GM20431 (cell line): ENCODE data around the gene CELF1.

Experiments used
- in situ Hi-C: fragments of 300-500 bp; cut with MseI, MboI; formaldehyde crosslinking; loops from one replicate; pipeline ENCODE4 v1.15.0; 2020; ENCODE audit warnings: low sequenced_read_pairs; ENCODE audit not compliant: unreplicated experiment

CELF1 gene

GRCh38 chr11:47514825-47515647, 37.9 kb downstream of the CELF1 start:
- in situ Hi-C loops = no loop called here

- in situ Hi-C loops = no loop called here
Observed at GRCh38 chr11:47512701-47513100, 40.2 kb downstream of the CELF1 start.

GRCh38 chr11:47511917-47512316, 41.0 kb downstream of the CELF1 start:
- in situ Hi-C loops = no loop called here

- in situ Hi-C loops = no loop called here
Observed at GRCh38 chr11:47510209-47510608, 42.7 kb downstream of the CELF1 start.

- in situ Hi-C loops = no loop called here
Observed at GRCh38 chr11:47509077-47509536, 43.8 kb downstream of the CELF1 start.

GRCh38 chr11:47508240-47508957, 44.5 kb downstream of the CELF1 start:
- in situ Hi-C loops = no loop called here

GRCh38 chr11:47507563-47508239, 45.2 kb downstream of the CELF1 start:
- in situ Hi-C loops = no loop called here

GRCh38 chr11:47506795-47507562, 46.0 kb downstream of the CELF1 start:
- in situ Hi-C loops = no loop called here

GRCh38 chr11:47506373-47506772, 46.6 kb downstream of the CELF1 start:
- in situ Hi-C loops = no loop called here

- in situ Hi-C loops = no loop called here
Observed at GRCh38 chr11:47504910-47505309, 48.0 kb downstream of the CELF1 start.

- in situ Hi-C loops = no loop called here
Observed at GRCh38 chr11:47503227-47503626, 49.7 kb downstream of the CELF1 start.

- in situ Hi-C loops = no loop called here
Observed at GRCh38 chr11:47502767-47503166, 50.2 kb downstream of the CELF1 start.

- in situ Hi-C loops = no loop called here
Observed at GRCh38 chr11:47501101-47501500, 51.8 kb downstream of the CELF1 start.

- in situ Hi-C loops = no loop called here
Observed at GRCh38 chr11:47500121-47500520, 52.8 kb downstream of the CELF1 start.

GRCh38 chr11:47499614-47500013, 53.3 kb downstream of the CELF1 start:
- in situ Hi-C loops = no loop called here

GRCh38 chr11:47499161-47499560, 53.8 kb downstream of the CELF1 start:
- in situ Hi-C loops = no loop called here

- in situ Hi-C loops = no loop called here
Observed at GRCh38 chr11:47498584-47499152, 54.3 kb downstream of the CELF1 start.

GRCh38 chr11:47498149-47498548, 54.8 kb downstream of the CELF1 start:
- in situ Hi-C loops = no loop called here

- in situ Hi-C loops = no loop called here
Observed at GRCh38 chr11:47496808-47497207, 56.1 kb downstream of the CELF1 start.

- in situ Hi-C loops = no loop called here
Observed at GRCh38 chr11:47495856-47496217, 57.1 kb downstream of the CELF1 start.
